Tibial nerve (tissue), 4 donors: Measurements from ENCODE around the gene HOXA5.

ENCODE experiments used
- EP300 ChIP-seq, 2 donors: sonication (generic); formaldehyde crosslinking; IDR thresholded peaks; one replicate each; pipeline ENCODE4 v1.6.1; 2017; ENCODE audit warnings: antibody characterized with exemption in 2 of 2, mild to moderate bottlenecking in 1 of 2
- POLR2A ChIP-seq, 2 donors: fragments of 450-650 bp; IDR thresholded peaks; one replicate each; pipeline ENCODE4 v1.6.1; 2017; ENCODE audit warnings: antibody characterized with exemption in 2 of 2, mild to moderate bottlenecking in 2 of 2, moderate library complexity in 2 of 2
- TF ChIP-seq, protein P1 (sequence below), 5 experiments: fragments of 200-600 bp in 3 of 5; fragments of 450-650 bp in 2 of 5; sonication (generic) in 3 of 5; IDR thresholded peaks; one replicate each; pipeline ENCODE4 v1.5.1; 2016 to 2019; ENCODE audit warnings: antibody characterized with exemption in 5 of 5, mild to moderate bottlenecking in 3 of 5, moderate library complexity in 2 of 5

DNA sequence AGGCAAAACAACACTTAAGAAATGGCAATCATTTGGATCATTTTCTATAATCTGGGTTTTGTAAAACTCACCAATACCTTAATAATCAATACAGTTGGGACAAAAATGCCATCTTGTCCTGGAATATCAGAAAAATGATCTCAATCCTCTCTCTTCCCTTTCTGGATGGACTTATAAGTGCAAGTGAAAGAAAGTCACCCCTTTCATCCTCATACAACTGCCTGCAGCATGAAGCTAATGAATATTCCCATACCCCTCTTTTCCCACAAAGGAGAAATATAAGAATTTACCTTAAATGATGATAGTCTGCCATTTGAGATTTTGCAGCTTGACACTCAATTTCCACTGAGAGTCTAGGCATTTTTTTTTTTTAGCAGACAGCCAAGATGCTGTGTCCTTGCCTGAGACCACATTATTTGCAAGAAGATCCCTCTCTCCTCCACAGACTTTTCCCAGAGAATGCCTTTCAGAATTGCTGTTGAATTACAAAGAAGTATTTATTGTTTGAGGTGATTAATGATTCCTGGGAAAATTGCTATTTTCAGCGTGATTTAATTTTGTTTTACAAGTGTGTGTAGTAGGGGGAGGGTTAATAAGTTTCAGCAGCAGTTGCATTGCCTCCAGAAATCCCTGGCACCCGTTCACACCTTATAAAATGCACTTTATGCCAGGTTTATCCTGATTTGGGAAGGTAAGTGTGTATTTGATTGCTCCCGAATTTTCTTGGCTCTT lies 16.7 kb downstream of the HOXA5 start:
- TF ChIP-seq, protein P1, sequence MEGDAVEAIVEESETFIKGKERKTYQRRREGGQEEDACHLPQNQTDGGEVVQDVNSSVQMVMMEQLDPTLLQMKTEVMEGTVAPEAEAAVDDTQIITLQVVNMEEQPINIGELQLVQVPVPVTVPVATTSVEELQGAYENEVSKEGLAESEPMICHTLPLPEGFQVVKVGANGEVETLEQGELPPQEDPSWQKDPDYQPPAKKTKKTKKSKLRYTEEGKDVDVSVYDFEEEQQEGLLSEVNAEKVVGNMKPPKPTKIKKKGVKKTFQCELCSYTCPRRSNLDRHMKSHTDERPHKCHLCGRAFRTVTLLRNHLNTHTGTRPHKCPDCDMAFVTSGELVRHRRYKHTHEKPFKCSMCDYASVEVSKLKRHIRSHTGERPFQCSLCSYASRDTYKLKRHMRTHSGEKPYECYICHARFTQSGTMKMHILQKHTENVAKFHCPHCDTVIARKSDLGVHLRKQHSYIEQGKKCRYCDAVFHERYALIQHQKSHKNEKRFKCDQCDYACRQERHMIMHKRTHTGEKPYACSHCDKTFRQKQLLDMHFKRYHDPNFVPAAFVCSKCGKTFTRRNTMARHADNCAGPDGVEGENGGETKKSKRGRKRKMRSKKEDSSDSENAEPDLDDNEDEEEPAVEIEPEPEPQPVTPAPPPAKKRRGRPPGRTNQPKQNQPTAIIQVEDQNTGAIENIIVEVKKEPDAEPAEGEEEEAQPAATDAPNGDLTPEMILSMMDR (IDR thresholded peaks at IDR 0.05): no peak
- no peak for TF ChIP-seq POLR2A (IDR thresholded peaks at IDR 0.05)
- no peak for TF ChIP-seq EP300 (IDR thresholded peaks at IDR 0.05)
